WERI-Rb-1 (cell line): Measurements from ENCODE around the gene MINDY3.

Experiments used
- DNase-seq: peaks from one replicate; pipeline ENCODE4 v3.0.0-alpha.2; 2020
- H3K27ac ChIP-seq: fragments of 250-450 bp; sonication (Bioruptor Pico); 2 replicates; pipeline ENCODE4 v1.5.1; 2020; ENCODE audit warnings: mild to moderate bottlenecking, moderate library complexity
- H3K27me3 ChIP-seq: fragments of 250-450 bp; sonication (Bioruptor Pico); 2 replicates; pipeline ENCODE4 v1.5.1; 2021; ENCODE audit warnings: mild to moderate bottlenecking, low read depth, moderate library complexity; ENCODE audit not compliant: insufficient read depth, severe bottlenecking
- H3K36me3 ChIP-seq: fragments of 250-450 bp; sonication (Bioruptor Pico); 2 replicates; pipeline ENCODE4 v1.5.1; 2020; ENCODE audit warnings: mild to moderate bottlenecking, moderate library complexity
- H3K4me3 ChIP-seq: 2 replicates; pipeline ENCODE4 v1.5.1; 2011; ENCODE audit warnings: low read depth, mild to moderate bottlenecking, control low read depth, low read length
- H3K9me3 ChIP-seq: fragments of 250-450 bp; sonication (Bioruptor Pico); 2 replicates; pipeline ENCODE4 v1.5.1; 2021; ENCODE audit warnings: mild to moderate bottlenecking, moderate library complexity; ENCODE audit not compliant: severe bottlenecking
- TF ChIP-seq, protein P1 (sequence below): IDR thresholded peaks from 2 replicates; pipeline ENCODE4 v1.5.1; 2011; ENCODE audit warnings: low read depth, mild to moderate bottlenecking, control low read depth, inconsistent platforms, low read length

The MINDY3 gene

DNA sequence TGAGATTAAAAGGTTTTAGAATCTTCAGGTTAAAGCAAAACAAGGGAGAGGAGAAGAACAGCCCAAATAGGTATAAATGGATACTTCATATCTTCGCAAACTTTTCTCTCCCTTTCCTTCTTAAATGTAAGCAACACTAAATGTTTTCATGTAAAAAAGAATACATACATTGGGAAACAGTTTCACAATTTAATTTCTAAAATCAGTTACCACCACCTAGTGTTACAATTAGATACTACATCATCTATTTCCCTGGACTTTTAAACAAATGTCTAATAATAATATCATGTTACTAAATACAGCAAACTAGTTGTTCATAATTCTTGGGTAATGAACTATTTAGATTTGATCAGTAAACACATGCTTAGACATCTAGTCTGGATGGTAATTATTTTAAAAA lies 35.8 kb downstream of the MINDY3 start:
- Histone ChIP-seq H3K27ac (no peak overlapping the region), H3K36me3 (no peaks in the 10 kb centered on the region), H3K4me3 (no peak overlapping the region), H3K9me3 (no peaks in the 10 kb centered on the region), H3K27me3 (no peaks in the 10 kb centered on the region)
- TF ChIP-seq, protein P1, sequence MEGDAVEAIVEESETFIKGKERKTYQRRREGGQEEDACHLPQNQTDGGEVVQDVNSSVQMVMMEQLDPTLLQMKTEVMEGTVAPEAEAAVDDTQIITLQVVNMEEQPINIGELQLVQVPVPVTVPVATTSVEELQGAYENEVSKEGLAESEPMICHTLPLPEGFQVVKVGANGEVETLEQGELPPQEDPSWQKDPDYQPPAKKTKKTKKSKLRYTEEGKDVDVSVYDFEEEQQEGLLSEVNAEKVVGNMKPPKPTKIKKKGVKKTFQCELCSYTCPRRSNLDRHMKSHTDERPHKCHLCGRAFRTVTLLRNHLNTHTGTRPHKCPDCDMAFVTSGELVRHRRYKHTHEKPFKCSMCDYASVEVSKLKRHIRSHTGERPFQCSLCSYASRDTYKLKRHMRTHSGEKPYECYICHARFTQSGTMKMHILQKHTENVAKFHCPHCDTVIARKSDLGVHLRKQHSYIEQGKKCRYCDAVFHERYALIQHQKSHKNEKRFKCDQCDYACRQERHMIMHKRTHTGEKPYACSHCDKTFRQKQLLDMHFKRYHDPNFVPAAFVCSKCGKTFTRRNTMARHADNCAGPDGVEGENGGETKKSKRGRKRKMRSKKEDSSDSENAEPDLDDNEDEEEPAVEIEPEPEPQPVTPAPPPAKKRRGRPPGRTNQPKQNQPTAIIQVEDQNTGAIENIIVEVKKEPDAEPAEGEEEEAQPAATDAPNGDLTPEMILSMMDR, result no peak
- no peak for DNase-seq

DNA sequence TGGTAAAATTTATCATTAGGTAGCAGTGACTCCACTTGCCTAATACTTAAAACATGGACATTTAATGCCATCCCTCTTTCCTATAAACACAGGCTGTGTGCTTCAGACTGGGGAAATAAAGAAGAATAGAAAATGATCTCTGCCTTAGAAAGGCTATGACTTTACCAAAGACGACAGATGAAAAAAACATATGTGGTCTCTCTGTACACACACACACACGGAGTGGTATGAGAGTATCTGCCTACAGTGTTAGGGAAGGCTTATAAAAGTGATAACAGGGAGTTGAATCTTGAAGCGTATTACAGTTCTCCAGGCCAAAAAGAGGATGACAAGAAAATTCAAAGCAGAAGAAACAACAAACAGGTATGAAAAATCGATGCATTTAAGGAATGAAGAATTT lies 38.2 kb downstream of the MINDY3 start:
- no peaks in the 10 kb centered on the region for H3K36me3 ChIP-seq
- DNase-seq, result no peak
- H3K27ac ChIP-seq, result no peak overlapping the region
- TF ChIP-seq, protein P1, result no peak
- H3K27me3 ChIP-seq, result no peaks in the 10 kb centered on the region
- no peaks in the 10 kb centered on the region for H3K9me3 ChIP-seq
- H3K4me3 ChIP-seq, result no peak overlapping the region

DNA sequence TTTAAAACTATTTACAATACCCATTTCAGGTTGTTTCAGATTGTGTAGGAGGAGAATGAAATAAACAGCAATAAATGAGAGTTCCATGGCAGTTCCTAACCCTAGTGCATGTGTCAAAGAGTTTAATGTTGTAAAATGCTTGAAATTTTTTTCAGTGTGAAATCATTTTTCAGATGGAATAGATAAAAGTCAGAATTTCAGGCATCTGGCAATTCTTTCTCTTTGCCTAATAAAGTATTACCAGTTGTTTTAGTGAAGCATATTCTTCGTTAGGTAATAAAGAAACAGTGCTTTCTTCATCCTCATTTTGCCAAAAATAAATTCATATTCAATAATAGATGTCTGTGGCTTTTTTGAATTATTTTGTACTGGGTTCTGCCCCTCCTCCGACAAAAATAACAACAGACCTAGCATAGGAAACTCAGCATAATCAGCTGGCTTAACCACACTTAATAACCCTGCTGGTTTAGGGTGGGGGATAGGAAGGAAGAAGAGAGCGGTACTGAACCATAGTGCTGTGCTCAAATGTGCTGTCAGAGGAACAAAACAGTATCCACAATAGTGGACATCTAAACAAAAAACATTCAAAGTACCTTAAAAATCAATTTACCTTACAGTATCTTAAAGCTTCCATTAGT lies 39.1 kb downstream of the MINDY3 start:
- H3K27ac ChIP-seq, result no peak overlapping the region
- no peaks in the 10 kb centered on the region for H3K36me3 ChIP-seq

DNA sequence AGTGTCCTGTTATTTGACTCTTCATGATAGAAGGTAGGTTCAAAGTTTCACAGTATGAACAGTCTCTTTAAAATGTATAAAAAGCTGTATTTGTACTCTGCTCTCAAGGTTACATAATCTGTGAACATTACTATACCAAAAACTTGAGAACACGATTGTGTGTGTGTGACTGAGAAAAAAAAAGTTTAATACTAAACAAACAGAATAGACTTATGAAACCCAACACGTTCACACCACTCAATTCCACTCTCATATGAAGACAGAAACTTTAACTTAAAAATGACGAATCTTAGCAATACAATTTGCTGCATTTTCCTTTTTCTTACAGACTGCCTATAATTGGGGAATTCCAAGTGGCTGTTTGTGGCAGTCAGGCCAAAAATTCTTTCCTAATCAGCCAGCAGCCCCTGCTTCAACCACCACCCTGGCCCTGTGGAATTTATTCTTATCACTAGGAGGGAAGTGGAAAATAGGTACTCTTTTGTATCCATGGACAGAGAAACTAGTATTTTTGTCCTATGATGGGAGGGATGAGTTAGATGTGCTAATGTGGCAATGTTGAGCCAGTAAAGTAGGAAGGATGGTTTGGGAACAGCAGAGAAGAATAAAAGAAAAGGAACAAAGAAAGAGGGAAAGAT lies 42.8 kb downstream of the MINDY3 start:
- no peaks in the 10 kb centered on the region for H3K27me3 ChIP-seq
- no peaks in the 10 kb centered on the region for H3K9me3 ChIP-seq
- no peaks in the 10 kb centered on the region for H3K36me3 ChIP-seq
- no peak overlapping the region for H3K4me3 ChIP-seq
- TF ChIP-seq, protein P1, result no peak
- no peak overlapping the region for H3K27ac ChIP-seq
- no peak for DNase-seq

More for the DNA sequence above, 39.1 kb downstream of the MINDY3 start:
- no peak overlapping the region for H3K4me3 ChIP-seq
- no peak for DNase-seq
- H3K9me3 ChIP-seq, result no peaks in the 10 kb centered on the region
- TF ChIP-seq, protein P1, result no peak
- H3K27me3 ChIP-seq, result no peaks in the 10 kb centered on the region

DNA sequence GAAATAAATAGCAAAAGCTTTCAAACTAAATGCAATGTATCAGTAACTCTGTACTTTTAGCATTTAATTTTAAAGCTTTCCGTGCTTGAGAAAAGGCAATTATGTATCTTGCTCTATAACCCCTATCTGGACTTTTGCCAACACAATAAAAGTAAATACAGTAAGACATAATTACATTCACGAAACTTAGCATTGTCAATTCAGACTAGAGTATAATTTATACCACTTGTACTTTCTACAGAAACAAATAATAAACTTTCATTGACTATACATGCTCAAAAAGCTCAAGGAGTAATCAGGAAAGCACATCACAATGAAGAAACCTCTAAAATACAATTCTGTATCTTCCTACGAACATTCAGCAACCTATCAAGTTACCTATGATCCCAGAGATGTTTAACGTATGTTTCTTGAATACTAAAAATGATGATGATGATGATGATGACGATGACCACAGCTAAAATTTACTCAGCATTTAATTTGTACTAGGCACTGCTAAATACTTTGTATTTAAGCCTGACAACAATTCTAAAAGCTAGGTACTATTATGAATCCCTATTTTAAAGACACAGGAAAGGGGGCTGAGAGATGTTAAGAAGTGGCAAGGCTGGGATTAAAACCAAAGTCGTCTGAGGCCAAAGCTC lies 44.9 kb downstream of the MINDY3 start:
- Histone ChIP-seq H3K27me3 (no peaks in the 10 kb centered on the region), H3K27ac (no peak overlapping the region), H3K9me3 (no peaks in the 10 kb centered on the region), H3K4me3 (no peak overlapping the region), H3K36me3 (no peaks in the 10 kb centered on the region)
- no peak for DNase-seq
- TF ChIP-seq, protein P1, result no peak
